ENCODE data around the gene SPATA2.

The SPATA2 gene

GRCh38 chr20:49858076-49858585 is 57.2 kb downstream of the SPATA2 start:
- no peak for DNase-seq

- DNase-seq, result no peak
These were observed 58.4 kb downstream of the SPATA2 start for GRCh38 chr20:49856904-49857303.

DNA sequence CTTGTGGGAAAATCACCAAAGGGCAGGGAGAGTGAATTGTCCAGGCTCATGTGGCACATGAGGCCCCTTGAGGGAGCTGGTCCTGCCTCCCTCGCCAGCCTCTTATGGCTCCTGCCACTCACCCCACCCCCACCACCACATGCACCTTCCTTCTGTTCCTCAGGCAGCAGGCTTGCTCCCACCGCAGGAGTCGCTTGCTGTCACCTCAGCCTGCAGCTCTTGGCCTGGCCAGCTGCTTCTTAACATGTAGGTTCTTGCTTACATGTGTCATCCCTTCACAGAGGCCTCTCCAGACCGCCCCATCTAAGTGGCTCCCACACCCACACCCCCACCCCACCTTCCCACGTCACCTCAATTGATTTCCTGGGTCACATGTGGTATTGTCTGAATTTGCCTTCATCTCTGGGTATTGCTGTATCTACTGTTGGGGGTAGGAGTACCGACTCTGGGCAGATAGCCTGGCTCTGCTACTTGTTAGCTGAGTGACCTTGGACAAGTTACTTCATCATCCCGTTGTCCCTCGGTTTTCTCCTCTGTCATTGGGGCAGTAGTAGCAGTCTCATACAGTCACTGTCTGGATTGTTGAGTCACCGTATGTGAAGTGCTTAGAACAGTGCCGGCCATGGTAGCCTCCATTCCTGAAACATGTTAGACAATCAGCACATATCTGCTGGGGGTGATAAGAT is 61.0 kb downstream of the SPATA2 start:
- no peak for DNase-seq

- no peak for DNase-seq
These were observed 61.7 kb downstream of the SPATA2 start for GRCh38 chr20:49853640-49854039.
